Neuronal stem cell (in vitro differentiated cells): ENCODE results near the gene SVOPL.
A peak's percentile ranks its signal among the peaks of the same experiment; 100 is the strongest.

Source experiments
- DNase-seq: peaks from one replicate; pipeline ENCODE4 v3.0.0-alpha.2; 2013; ENCODE audit warnings: low spot score
- H2AFZ ChIP-seq: one replicate; pipeline ENCODE4 v1.6.1; 2013; ENCODE audit warnings: mild to moderate bottlenecking, low read length, inconsistent platforms
- H2AK5ac ChIP-seq: 2 replicates; pipeline ENCODE4 v1.6.1; 2013; ENCODE audit warnings: low read depth, mild to moderate bottlenecking, inconsistent platforms, low read length, moderate library complexity, mixed read lengths
- H2BK120ac ChIP-seq: 2 replicates; pipeline ENCODE4 v1.6.1; 2013; ENCODE audit warnings: low read depth, mild to moderate bottlenecking, inconsistent platforms, low read length, moderate library complexity, mixed read lengths
- H2BK12ac ChIP-seq: one replicate; pipeline ENCODE4 v1.6.1; 2013; ENCODE audit warnings: low read length, inconsistent platforms
- H2BK15ac ChIP-seq: 2 replicates; pipeline ENCODE4 v1.6.1; 2013; ENCODE audit warnings: mild to moderate bottlenecking, low read length, inconsistent platforms, mixed read lengths
- H2BK5ac ChIP-seq: one replicate; pipeline ENCODE4 v1.6.1; 2013; ENCODE audit warnings: inconsistent platforms, mild to moderate bottlenecking, low read length, moderate library complexity
- H3K14ac ChIP-seq: one replicate; pipeline ENCODE4 v1.6.1; 2013; ENCODE audit warnings: low read length, inconsistent platforms
- H3K18ac ChIP-seq: 2 replicates; pipeline ENCODE4 v1.6.1; 2013; ENCODE audit warnings: low read length, inconsistent platforms
- H3K23ac ChIP-seq: 2 replicates; pipeline ENCODE4 v1.6.1; 2013; ENCODE audit warnings: low read depth, mild to moderate bottlenecking, mixed read lengths, low read length, inconsistent platforms; ENCODE audit not compliant: poor library complexity
- H3K27ac ChIP-seq: replicated peaks from 3 replicates; pipeline ENCODE4 v1.5.1; 2013; ENCODE audit warnings: low read length, inconsistent platforms
- H3K27me3 ChIP-seq, 3 experiments: 2 replicates each; pipeline ENCODE4 v1.6.1; 2013; ENCODE audit warnings: low read length in 3 of 3, mild to moderate bottlenecking in 2 of 3, inconsistent platforms in 1 of 3, low read depth in 1 of 3, mixed read lengths in 1 of 3, moderate library complexity in 1 of 3; ENCODE audit not compliant: control insufficient read depth in 3 of 3, insufficient read depth in 3 of 3
- H3K36me3 ChIP-seq, 2 donors: replicated peaks in 1 of 2; 2 replicates each; pipeline ENCODE4 v1.6.1; 2013; ENCODE audit warnings: low read length in 2 of 2; ENCODE audit not compliant: control insufficient read depth in 2 of 2, insufficient read depth in 2 of 2
- H3K4ac ChIP-seq: 2 replicates; pipeline ENCODE4 v1.6.1; 2013; ENCODE audit warnings: inconsistent platforms, mild to moderate bottlenecking, low read length, moderate library complexity
- H3K4me1 ChIP-seq, 2 donors: 1 replicate in 1 of 2; 2 replicates in 1 of 2; pipeline ENCODE4 v1.6.1; 2013; ENCODE audit warnings: low read length in 2 of 2, low read depth in 1 of 2; ENCODE audit not compliant: control insufficient read depth in 2 of 2, insufficient read depth in 1 of 2
- H3K4me2 ChIP-seq: one replicate; pipeline ENCODE4 v1.6.1; 2013; ENCODE audit warnings: mild to moderate bottlenecking, low read length, inconsistent platforms; ENCODE audit not compliant: insufficient read depth, poor library complexity, severe bottlenecking
- H3K4me3 ChIP-seq, 2 donors: 2 replicates each; pipeline ENCODE4 v1.5.1; 2013; ENCODE audit warnings: low read length in 2 of 2, mild to moderate bottlenecking in 2 of 2, inconsistent platforms in 1 of 2, moderate library complexity in 1 of 2
- H3K79me1 ChIP-seq: one replicate; pipeline ENCODE4 v1.6.1; 2013; ENCODE audit warnings: low read depth, mild to moderate bottlenecking, inconsistent platforms, low read length, moderate library complexity
- H3K9ac ChIP-seq: one replicate; pipeline ENCODE4 v1.6.1; 2013; ENCODE audit warnings: mild to moderate bottlenecking, low read depth, low read length, inconsistent platforms; ENCODE audit not compliant: poor library complexity
- H3K9me3 ChIP-seq, 2 donors: replicated peaks in 1 of 2; 2 replicates each; pipeline versions ENCODE3 to v1.6.1; 2013; ENCODE audit warnings: low read length in 2 of 2, mild to moderate bottlenecking in 2 of 2, inconsistent platforms in 1 of 2, low read depth in 1 of 2, mixed read lengths in 1 of 2, moderate library complexity in 1 of 2; ENCODE audit not compliant: control insufficient read depth in 2 of 2, insufficient read depth in 1 of 2
- H4K8ac ChIP-seq: one replicate; pipeline ENCODE4 v1.6.1; 2013; ENCODE audit warnings: low read depth, mild to moderate bottlenecking, inconsistent platforms, low read length, moderate library complexity
- H4K91ac ChIP-seq: one replicate; pipeline ENCODE4 v1.6.1; 2013; ENCODE audit warnings: low read length, low read depth, mild to moderate bottlenecking, inconsistent platforms; ENCODE audit not compliant: poor library complexity
- WGBS, 2 donors: extraction: QIAGEN DNeasy Blood & Tissue Kit; methylation state at CpG; one replicate each; pipeline ENCODE4 v1.1.7; 2013; ENCODE audit warnings: missing lambda C conversion rate in 2 of 2, mixed read lengths in 1 of 2; ENCODE audit not compliant: insufficient read length in 2 of 2, insufficient replicate concordance in 1 of 2; ENCODE audit errors: extremely low coverage in 2 of 2; 5-methylcytosine and 5-hydroxymethylcytosine counted together

Gene SVOPL

GRCh38 chr7:138625849-138626230 lies 75.3 kb downstream of the SVOPL start:
- H3K27ac ChIP-seq: no peak overlapping the region
- no peak overlapping the region for H2AK5ac ChIP-seq
- H3K4me1 ChIP-seq: no peaks in the 10 kb centered on the region
- H2BK12ac ChIP-seq: no peak overlapping the region
- WGBS, 2 donors: no CpG with 5 or more reads among the region's 5 CpGs
- H2BK120ac ChIP-seq: no peak overlapping the region
- H3K18ac ChIP-seq: no peak overlapping the region
- no peak overlapping the region for H3K4me3 ChIP-seq
- no peak overlapping the region for H4K91ac ChIP-seq
- H2BK15ac ChIP-seq: no peak overlapping the region
- no peak overlapping the region for H3K23ac ChIP-seq
- H2BK5ac ChIP-seq: no peak overlapping the region
- peak overlapping the region; percentile 53 for H2AFZ ChIP-seq
- no peak overlapping the region for H3K9ac ChIP-seq
- no peak overlapping the region for H3K14ac ChIP-seq
- H3K4me2 ChIP-seq: no peak overlapping the region
- no peaks in the 10 kb centered on the region for H3K79me1 ChIP-seq
- no peaks in the 10 kb centered on the region for H3K27me3 ChIP-seq
- H3K4ac ChIP-seq: no peak overlapping the region
- no peak for DNase-seq
- H4K8ac ChIP-seq: no peak overlapping the region
- no peaks in the 10 kb centered on the region for H3K36me3 ChIP-seq
- no peaks in the 10 kb centered on the region for H3K9me3 ChIP-seq

GRCh38 chr7:138625084-138625848 lies 75.9 kb downstream of the SVOPL start:
- Histone ChIP-seq H2BK120ac (no peak overlapping the region), H3K4ac (no peak overlapping the region), H3K27ac (no peak overlapping the region), H3K79me1 (no peaks in the 10 kb centered on the region), H3K36me3 (no peaks in the 10 kb centered on the region), H3K14ac (no peak overlapping the region), H2AFZ (no peak overlapping the region), H3K4me1 (no peaks in the 10 kb centered on the region), H3K18ac (no peak overlapping the region), H3K9ac (no peak overlapping the region), H2BK5ac (no peak overlapping the region), H2BK15ac (no peak overlapping the region), H3K9me3 (no peaks in the 10 kb centered on the region), H4K8ac (no peak overlapping the region), H4K91ac (no peak overlapping the region), H3K4me3 (no peak overlapping the region), H3K23ac (no peak overlapping the region), H3K27me3 (no peaks in the 10 kb centered on the region), H2AK5ac (no peak overlapping the region), H3K4me2 (no peak overlapping the region), H2BK12ac (no peak overlapping the region)
- no CpG with 5 or more reads among the region's 3 CpGs for WGBS, 2 donors
- DNase-seq: no peak

GRCh38 chr7:138622841-138623240 lies 78.3 kb downstream of the SVOPL start:
- no peak overlapping the region for H3K18ac ChIP-seq
- no peak overlapping the region for H2AFZ ChIP-seq
- no CpG with 5 or more reads among the region's 1 CpG for WGBS, 2 donors
- H2BK15ac ChIP-seq: no peak overlapping the region
- H2BK120ac ChIP-seq: no peak overlapping the region
- H3K9ac ChIP-seq: no peak overlapping the region
- H3K79me1 ChIP-seq: no peaks in the 10 kb centered on the region
- no peak overlapping the region for H2AK5ac ChIP-seq
- H3K9me3 ChIP-seq: no peaks in the 10 kb centered on the region
- H3K4me1 ChIP-seq: no peaks in the 10 kb centered on the region
- H4K91ac ChIP-seq: no peak overlapping the region
- no peak overlapping the region for H4K8ac ChIP-seq
- H2BK12ac ChIP-seq: no peak overlapping the region
- no peak overlapping the region for H2BK5ac ChIP-seq
- H3K4ac ChIP-seq: no peak overlapping the region
- H3K27me3 ChIP-seq: no peaks in the 10 kb centered on the region
- no peaks in the 10 kb centered on the region for H3K36me3 ChIP-seq
- no peak overlapping the region for H3K23ac ChIP-seq
- H3K4me2 ChIP-seq: no peak overlapping the region
- H3K4me3 ChIP-seq: no peak overlapping the region
- no peak overlapping the region for H3K27ac ChIP-seq
- no peak for DNase-seq
- no peak overlapping the region for H3K14ac ChIP-seq

GRCh38 chr7:138618933-138619332 lies 82.2 kb downstream of the SVOPL start:
- Histone ChIP-seq H2BK12ac (no peak overlapping the region), H2BK5ac (no peak overlapping the region), H2AFZ (no peak overlapping the region), H4K91ac (no peak overlapping the region), H3K23ac (no peak overlapping the region), H3K4ac (no peak overlapping the region), H3K27ac (no peak overlapping the region), H3K9me3 (no peaks in the 10 kb centered on the region), H3K14ac (no peak overlapping the region), H3K18ac (no peak overlapping the region), H3K4me2 (no peak overlapping the region), H4K8ac (no peak overlapping the region), H3K4me1 (no peaks in the 10 kb centered on the region), H3K27me3 (no peaks in the 10 kb centered on the region), H2BK120ac (no peak overlapping the region), H3K79me1 (no peaks in the 10 kb centered on the region), H3K36me3 (no peaks in the 10 kb centered on the region), H3K4me3 (no peak overlapping the region), H2BK15ac (no peak overlapping the region), H3K9ac (no peak overlapping the region), H2AK5ac (no peak overlapping the region)
- no peak for DNase-seq
